Nephron (organoid): Measurements from ENCODE around the gene NADK.

Source experiments
- H3K27ac Mint-ChIP-seq, 3 experiments: 2 replicates each; pipeline ENCODE4 v1.8.0; 2020; ENCODE audit warnings: mixed read lengths in 3 of 3, mild to moderate bottlenecking in 2 of 3, moderate library complexity in 1 of 3
- H3K27me3 Mint-ChIP-seq: 2 replicates; pipeline ENCODE4 v1.8.0; 2021; ENCODE audit warnings: low read depth, mild to moderate bottlenecking, moderate library complexity, mixed read lengths
- H3K36me3 Mint-ChIP-seq: 2 replicates; pipeline ENCODE4 v1.8.0; 2020; ENCODE audit warnings: low read depth, mixed read lengths
- H3K4me1 Mint-ChIP-seq: 2 replicates; pipeline ENCODE4 v1.8.0; 2020; ENCODE audit warnings: mixed read lengths
- H3K4me3 Mint-ChIP-seq, 3 experiments: 2 replicates each; pipeline ENCODE4 v1.8.0; 2020; ENCODE audit warnings: mild to moderate bottlenecking in 3 of 3, mixed read lengths in 3 of 3, moderate library complexity in 2 of 3
- H3K9me3 Mint-ChIP-seq: 2 replicates; pipeline ENCODE4 v1.8.0; 2020; ENCODE audit warnings: mixed read lengths
- TF ChIP-seq, protein P1 (sequence below), 3 experiments: fragments of 200-600 bp; sonication (generic); IDR thresholded peaks; one replicate each; pipeline ENCODE4 v1.5.0; 2021; ENCODE audit warnings: antibody characterized with exemption in 3 of 3; ENCODE audit not compliant: unreplicated experiment in 3 of 3

Gene NADK

DNA sequence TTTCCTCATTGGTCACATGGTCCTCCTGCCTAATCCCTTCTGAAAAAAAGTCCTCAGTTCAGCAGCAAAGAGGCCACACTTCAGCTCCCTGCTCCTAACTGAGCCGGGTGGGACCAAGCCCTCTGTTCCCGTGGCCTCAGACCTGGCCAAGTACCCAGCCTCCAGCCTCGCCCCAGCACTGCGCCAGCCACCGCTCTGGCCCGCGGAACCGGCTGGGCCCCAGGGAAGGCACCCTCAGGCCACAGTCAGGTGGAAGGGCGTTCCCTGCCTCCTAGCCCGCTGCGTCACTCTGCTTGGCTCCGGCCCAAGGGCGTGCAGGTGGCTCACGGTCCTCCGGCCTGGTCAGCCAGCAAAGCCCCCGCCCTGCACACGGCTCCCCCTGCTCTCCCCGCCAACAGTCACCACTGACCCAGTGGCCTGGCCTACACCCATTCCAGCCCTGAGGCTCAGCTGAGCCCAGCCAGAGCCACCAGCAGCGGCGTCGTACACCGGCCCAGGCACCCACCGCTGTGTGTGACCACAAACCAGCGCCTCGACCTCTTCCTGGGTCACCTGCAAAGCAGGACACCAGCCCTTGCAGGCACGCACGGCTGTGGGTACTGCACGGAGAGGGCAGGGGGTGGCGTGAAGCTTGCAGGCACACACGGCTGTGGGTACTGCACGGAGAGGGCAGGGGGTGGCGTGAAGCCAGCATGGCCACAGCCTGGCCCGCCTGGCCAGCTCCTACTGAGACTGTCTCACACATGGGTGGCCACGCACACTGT is 19.4 kb downstream of the NADK start:
- H3K27me3 Mint-ChIP-seq: no peaks in the 10 kb centered on the region
- TF ChIP-seq, protein P1, sequence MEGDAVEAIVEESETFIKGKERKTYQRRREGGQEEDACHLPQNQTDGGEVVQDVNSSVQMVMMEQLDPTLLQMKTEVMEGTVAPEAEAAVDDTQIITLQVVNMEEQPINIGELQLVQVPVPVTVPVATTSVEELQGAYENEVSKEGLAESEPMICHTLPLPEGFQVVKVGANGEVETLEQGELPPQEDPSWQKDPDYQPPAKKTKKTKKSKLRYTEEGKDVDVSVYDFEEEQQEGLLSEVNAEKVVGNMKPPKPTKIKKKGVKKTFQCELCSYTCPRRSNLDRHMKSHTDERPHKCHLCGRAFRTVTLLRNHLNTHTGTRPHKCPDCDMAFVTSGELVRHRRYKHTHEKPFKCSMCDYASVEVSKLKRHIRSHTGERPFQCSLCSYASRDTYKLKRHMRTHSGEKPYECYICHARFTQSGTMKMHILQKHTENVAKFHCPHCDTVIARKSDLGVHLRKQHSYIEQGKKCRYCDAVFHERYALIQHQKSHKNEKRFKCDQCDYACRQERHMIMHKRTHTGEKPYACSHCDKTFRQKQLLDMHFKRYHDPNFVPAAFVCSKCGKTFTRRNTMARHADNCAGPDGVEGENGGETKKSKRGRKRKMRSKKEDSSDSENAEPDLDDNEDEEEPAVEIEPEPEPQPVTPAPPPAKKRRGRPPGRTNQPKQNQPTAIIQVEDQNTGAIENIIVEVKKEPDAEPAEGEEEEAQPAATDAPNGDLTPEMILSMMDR (IDR thresholded peaks at IDR 0.05; ENCODE audit: unreplicated experiment in 3 of 3): no peak
- H3K36me3 Mint-ChIP-seq: peaks cover 45% of the 10 kb centered on the region
- peak overlapping the region in 2 of 3 experiments; percentile 24 to 74 for H3K27ac Mint-ChIP-seq
- H3K4me3 Mint-ChIP-seq: no peak overlapping the region
- H3K4me1 Mint-ChIP-seq: no peaks in the 10 kb centered on the region
- no peaks in the 10 kb centered on the region for H3K9me3 Mint-ChIP-seq

DNA sequence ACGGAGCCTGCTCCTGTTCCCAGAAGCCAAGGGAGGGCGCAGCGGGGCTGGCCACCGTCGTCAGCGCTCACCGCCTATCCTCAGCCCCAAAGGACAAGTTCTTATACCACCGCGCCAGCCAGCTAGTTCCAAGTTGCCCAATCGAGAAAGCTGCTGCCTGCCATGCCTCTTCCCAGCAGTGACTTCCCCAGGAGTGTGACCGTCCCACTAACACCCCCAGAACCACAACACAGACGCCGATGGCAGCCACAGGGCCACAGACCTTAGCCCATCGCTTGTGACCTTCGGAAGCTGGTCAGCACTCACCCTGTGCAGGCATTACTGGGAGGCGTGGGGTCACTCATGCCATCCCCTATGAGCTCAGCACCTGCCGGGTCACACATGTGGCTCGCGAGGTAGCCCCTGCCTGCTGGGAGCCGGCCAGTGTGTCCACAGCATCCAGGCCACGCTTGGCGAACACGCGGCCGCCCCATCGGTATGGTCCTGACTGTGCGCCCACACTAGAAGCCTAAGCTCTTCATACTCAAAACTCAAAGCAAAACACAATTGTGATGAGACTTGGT is 20.1 kb downstream of the NADK start:
- H3K27me3 Mint-ChIP-seq: no peaks in the 10 kb centered on the region
- H3K4me3 Mint-ChIP-seq: no peak overlapping the region
- H3K9me3 Mint-ChIP-seq: no peaks in the 10 kb centered on the region
- TF ChIP-seq, protein P1 (IDR thresholded peaks at IDR 0.05; ENCODE audit: unreplicated experiment in 3 of 3): no peak
- H3K36me3 Mint-ChIP-seq: peaks cover 46% of the 10 kb centered on the region
- peak overlapping the region in 2 of 3 experiments; percentile 24 to 74 for H3K27ac Mint-ChIP-seq
- no peaks in the 10 kb centered on the region for H3K4me1 Mint-ChIP-seq

DNA sequence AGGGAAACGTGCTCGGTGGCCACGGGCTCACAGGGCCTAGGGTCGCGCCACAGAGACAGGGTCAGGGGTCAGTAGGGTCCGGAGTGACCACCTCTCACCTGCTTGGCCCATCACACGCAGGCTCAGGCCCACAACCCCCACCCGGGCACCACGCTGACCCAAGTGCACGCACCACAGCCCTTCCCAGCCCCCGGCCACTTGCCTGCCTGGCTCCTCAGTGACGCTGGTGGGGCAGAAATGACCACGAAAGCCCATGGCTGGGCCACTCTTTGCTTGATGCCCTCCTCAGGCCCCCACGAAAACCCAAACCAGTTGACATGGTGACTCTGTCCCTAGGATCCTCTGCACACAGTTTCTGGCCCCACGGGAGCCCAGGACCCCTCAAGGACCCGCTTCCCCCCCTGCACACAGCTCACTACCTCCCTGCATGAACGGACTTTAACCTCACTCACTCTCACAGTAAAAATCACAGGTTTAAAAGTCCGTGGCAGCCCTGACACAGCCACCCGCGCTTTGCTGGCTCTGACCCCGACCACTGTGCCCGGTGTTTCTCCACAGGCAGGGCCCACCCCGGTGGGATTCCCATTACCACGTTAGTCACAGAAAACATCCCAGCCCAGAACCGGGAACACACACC is 20.7 kb downstream of the NADK start:
- Mint-ChIP-seq H3K4me3 (no peak overlapping the region), H3K4me1 (no peaks in the 10 kb centered on the region), H3K27me3 (no peaks in the 10 kb centered on the region), H3K36me3 (peaks cover 42% of the 10 kb centered on the region), H3K27ac (peak overlapping the region in 1 of 3 experiments; percentile 74), H3K9me3 (no peaks in the 10 kb centered on the region)
- TF ChIP-seq, protein P1 (IDR thresholded peaks at IDR 0.05; ENCODE audit: unreplicated experiment in 3 of 3): no peak

DNA sequence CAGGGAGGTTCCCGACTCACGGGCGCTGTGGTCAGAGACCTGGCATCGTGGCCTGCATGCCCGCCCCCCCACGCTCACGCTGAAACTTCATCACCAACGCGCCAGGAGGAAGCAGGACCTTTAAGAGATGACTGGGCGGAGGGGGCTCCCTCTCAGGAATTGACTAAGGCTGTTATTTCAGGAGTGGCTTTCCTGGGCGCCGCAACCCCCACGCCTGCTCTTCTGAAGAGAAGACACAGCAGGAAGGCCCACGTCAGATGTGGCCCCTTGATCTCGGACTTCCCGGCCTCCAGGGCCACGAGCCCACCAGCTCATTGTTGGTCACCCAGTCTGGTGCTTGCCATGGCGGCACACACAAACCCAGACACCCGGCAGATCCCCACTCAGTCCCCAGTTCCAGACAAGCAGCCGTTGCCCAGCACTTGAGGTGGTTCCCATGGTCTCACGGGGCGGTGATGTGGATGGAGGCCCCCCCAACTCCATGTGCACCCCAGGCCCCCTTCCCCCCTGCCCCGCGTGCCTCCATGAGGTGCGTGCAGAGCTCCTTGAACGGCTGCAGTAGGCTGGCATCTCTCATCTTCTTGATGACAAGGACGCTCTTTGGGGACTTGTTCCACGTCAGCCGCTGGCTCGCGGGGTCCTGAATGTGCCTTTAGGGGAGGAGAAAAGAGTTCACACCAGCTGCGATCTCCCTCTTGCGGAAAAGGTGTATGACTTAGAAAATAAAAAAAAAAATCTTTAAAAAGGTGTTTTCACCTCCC is 21.4 kb downstream of the NADK start:
- Mint-ChIP-seq H3K36me3 (peaks cover 35% of the 10 kb centered on the region), H3K27ac (no peak overlapping the region), H3K4me1 (no peaks in the 10 kb centered on the region), H3K4me3 (no peak overlapping the region), H3K9me3 (no peaks in the 10 kb centered on the region), H3K27me3 (no peaks in the 10 kb centered on the region)
- TF ChIP-seq, protein P1 (IDR thresholded peaks at IDR 0.05; ENCODE audit: unreplicated experiment in 3 of 3): no peak

DNA sequence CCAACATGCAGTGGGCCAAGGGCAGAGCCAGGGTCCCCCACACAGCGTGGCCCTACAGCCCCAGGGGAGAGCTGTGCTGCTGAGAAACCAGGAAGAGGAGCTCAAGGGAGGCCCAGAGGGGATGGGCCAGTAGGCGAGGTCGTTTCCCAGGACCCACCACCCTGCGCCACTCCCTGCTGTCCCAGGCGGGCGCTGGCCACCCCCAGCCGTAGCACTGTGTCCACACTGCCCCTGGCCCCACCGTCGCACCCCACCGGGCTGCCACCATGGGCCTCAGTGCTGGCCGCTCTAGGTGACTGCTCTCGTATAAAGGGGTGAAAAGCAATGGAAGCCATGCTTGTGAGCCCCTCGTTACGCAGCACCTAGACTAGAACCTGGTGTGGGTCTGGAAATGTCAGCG is 22.4 kb downstream of the NADK start:
- Mint-ChIP-seq H3K27ac (no peak overlapping the region), H3K4me1 (no peaks in the 10 kb centered on the region), H3K36me3 (peaks cover 27% of the 10 kb centered on the region), H3K9me3 (no peaks in the 10 kb centered on the region), H3K27me3 (no peaks in the 10 kb centered on the region), H3K4me3 (no peak overlapping the region)
- TF ChIP-seq, protein P1 (IDR thresholded peaks at IDR 0.05; ENCODE audit: unreplicated experiment in 3 of 3): no peak
